IMR-90 (cell line): ENCODE measurements around the gene RNU1-3.
"Not testable (repeated sequence)": the region's sequence is repeated elsewhere in the genome, so short reads cannot be mapped to it uniquely, and the experiment has no call there.

Experiments used
- CTCF ChIP-seq: conservative IDR thresholded peaks from 2 replicates; pipeline ENCODE4 v1.5.1; 2012; ENCODE audit warnings: mild to moderate bottlenecking, low read depth, low read length, improper control_type of control experiment
- MAZ ChIP-seq: IDR thresholded peaks from 2 replicates; pipeline ENCODE4 v1.6.1; 2012; ENCODE audit warnings: low read depth, mild to moderate bottlenecking, low read length, improper control_type of control experiment, moderate library complexity, borderline replicate concordance
- SMC3 ChIP-seq: fragments of 150-350 bp; IDR thresholded peaks from 2 replicates; pipeline ENCODE4 v1.6.1; 2016; ENCODE audit warnings: low read depth, mild to moderate bottlenecking, antibody characterized with exemption, low read length, moderate library complexity

DNA sequence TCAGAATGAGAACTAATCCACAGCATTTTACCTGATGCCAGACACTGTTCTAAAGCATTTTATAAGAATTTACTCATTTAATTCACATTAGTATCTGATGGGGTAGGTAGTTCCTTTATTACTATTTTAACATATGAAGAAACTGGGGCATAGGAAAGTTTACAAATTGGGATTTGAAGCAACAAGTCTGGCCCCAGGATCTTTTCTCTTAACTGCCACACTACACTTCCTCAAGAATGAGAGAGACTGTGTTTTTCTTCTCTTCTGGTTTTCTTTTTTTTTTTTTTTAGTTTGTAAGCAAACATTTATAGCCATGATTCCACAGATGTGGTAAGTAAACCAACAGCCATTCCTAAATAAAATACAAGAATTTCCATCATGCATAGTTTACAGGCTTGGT lies 16.1 kb upstream of the RNU1-3 start:
- not testable (repeated sequence) for TF ChIP-seq CTCF, SMC3, MAZ
